Fibroblast of skin of left quadriceps (primary cell): Measurements from ENCODE around the gene MYOCD.

Experiments used
- DNase-seq, 2 experiments: peaks; one replicate each; pipeline ENCODE4 v3.0.0-alpha.2; 2013; ENCODE audit warnings: low read depth in 2 of 2

The MYOCD gene

GRCh38 chr17:12759090-12759489, 93.4 kb downstream of the MYOCD start:
- no peak for DNase-seq

- DNase-seq, result peak; percentile 40 to 47
Measured at GRCh38 chr17:12765548-12765947, 99.9 kb downstream of the MYOCD start.

GRCh38 chr17:12768255-12768654, 102.6 kb downstream of the MYOCD start:
- no peak for DNase-seq

GRCh38 chr17:12769981-12770380, 104.3 kb downstream of the MYOCD start:
- DNase-seq, result no peak

GRCh38 chr17:12773153-12773552, 107.5 kb downstream of the MYOCD start:
- DNase-seq, result no peak

- DNase-seq, result no peak
Measured at GRCh38 chr17:12789075-12789480, 123.4 kb downstream of the MYOCD start.

GRCh38 chr17:12789481-12790248, 124.0 kb downstream of the MYOCD start, which contains the start of gene ARHGAP44:
Gene ARHGAP44 (plus strand): TSS chr17:12789498. CDS start chr17:12789839, 341 bp downstream.
- peak; percentile 10 to 14 for DNase-seq

GRCh38 chr17:12790249-12791106, 124.8 kb downstream of the MYOCD start:
- DNase-seq, result no peak

GRCh38 chr17:12794919-12795532, 129.3 kb downstream of the MYOCD start:
- no peak for DNase-seq

GRCh38 chr17:12800855-12801365, 135.2 kb downstream of the MYOCD start:
- no peak for DNase-seq

GRCh38 chr17:12806630-12807029, 140.9 kb downstream of the MYOCD start:
- DNase-seq, result no peak

- no peak for DNase-seq
Measured at GRCh38 chr17:12808723-12809122, 143.0 kb downstream of the MYOCD start.

- no peak for DNase-seq
Measured at GRCh38 chr17:12812877-12813276, 147.2 kb downstream of the MYOCD start.

- no peak for DNase-seq
Measured at GRCh38 chr17:12813664-12814063, 148.0 kb downstream of the MYOCD start.

GRCh38 chr17:12814718-12815117, 149.0 kb downstream of the MYOCD start:
- no peak for DNase-seq

- DNase-seq, result no peak
Measured at GRCh38 chr17:12815642-12816141, 150.0 kb downstream of the MYOCD start.
